HUES6 (cell line): ENCODE measurements around the gene TACC2.

Experiments used
- H3K27ac ChIP-seq: 2 replicates; pipeline ENCODE4 v1.7.0; 2013; ENCODE audit warnings: low read depth, mild to moderate bottlenecking, low read length, inconsistent platforms
- H3K27me3 ChIP-seq: 2 replicates; pipeline ENCODE4 v1.6.1; 2013; ENCODE audit warnings: low read length; ENCODE audit not compliant: control insufficient read depth, insufficient read depth
- H3K36me3 ChIP-seq: 2 replicates; pipeline ENCODE4 v1.6.1; 2013; ENCODE audit warnings: low read length; ENCODE audit not compliant: control insufficient read depth, insufficient read depth
- H3K4me1 ChIP-seq: 2 replicates; pipeline ENCODE4 v1.6.1; 2013; ENCODE audit warnings: low read length; ENCODE audit not compliant: control insufficient read depth, insufficient read depth
- H3K4me3 ChIP-seq: 2 replicates; pipeline ENCODE4 v1.5.1; 2013; ENCODE audit warnings: low read depth, low read length
- H3K9ac ChIP-seq: one replicate; pipeline ENCODE4 v1.6.1; 2013; ENCODE audit warnings: mild to moderate bottlenecking, low read length
- H3K9me3 ChIP-seq: 2 replicates; pipeline ENCODE4 v1.6.1; 2013; ENCODE audit warnings: low read depth, low read length; ENCODE audit not compliant: control insufficient read depth, insufficient read depth

The TACC2 gene

GRCh38 chr10:122204691-122205489, 215.9 kb downstream of the TACC2 start:
- H3K36me3 ChIP-seq: peaks cover 22% of the 10 kb centered on the region
- no peaks in the 10 kb centered on the region for H3K4me1 ChIP-seq
- H3K4me3 ChIP-seq: no peak overlapping the region
- H3K27ac ChIP-seq: no peak overlapping the region
- no peak overlapping the region for H3K9ac ChIP-seq
- H3K9me3 ChIP-seq: peaks cover 4% of the 10 kb centered on the region; the same call in 1 of the 2 replicates
- H3K27me3 ChIP-seq: no peaks in the 10 kb centered on the region

- no peak overlapping the region for H3K9ac ChIP-seq
Observed at GRCh38 chr10:122206471-122207065, 217.6 kb downstream of the TACC2 start.

GRCh38 chr10:122207163-122207562, 218.2 kb downstream of the TACC2 start:
- Histone ChIP-seq H3K27me3 (no peaks in the 10 kb centered on the region), H3K27ac (no peak overlapping the region), H3K4me3 (no peak overlapping the region), H3K9ac (no peak overlapping the region), H3K4me1 (no peaks in the 10 kb centered on the region), H3K9me3 (no peaks in the 10 kb centered on the region), H3K36me3 (peaks cover 24% of the 10 kb centered on the region)

More at GRCh38 chr10:122206471-122207065, 217.6 kb downstream of the TACC2 start:
- peaks cover 22% of the 10 kb centered on the region for H3K36me3 ChIP-seq
- no peaks in the 10 kb centered on the region for H3K27me3 ChIP-seq
- H3K4me3 ChIP-seq: no peak overlapping the region
- H3K9me3 ChIP-seq: no peaks in the 10 kb centered on the region; the same call in 1 of the 2 replicates
- H3K27ac ChIP-seq: no peak overlapping the region
- H3K4me1 ChIP-seq: no peaks in the 10 kb centered on the region

- Histone ChIP-seq H3K4me1 (no peaks in the 10 kb centered on the region), H3K27me3 (no peaks in the 10 kb centered on the region), H3K27ac (no peak overlapping the region), H3K9ac (no peak overlapping the region), H3K4me3 (no peak overlapping the region), H3K9me3 (no peaks in the 10 kb centered on the region), H3K36me3 (peaks cover 26% of the 10 kb centered on the region)
Observed at GRCh38 chr10:122207596-122207995, 218.6 kb downstream of the TACC2 start.

- Histone ChIP-seq H3K27me3 (no peaks in the 10 kb centered on the region), H3K9ac (no peak overlapping the region), H3K36me3 (peaks cover 31% of the 10 kb centered on the region), H3K4me3 (no peak overlapping the region), H3K9me3 (no peaks in the 10 kb centered on the region), H3K4me1 (no peaks in the 10 kb centered on the region), H3K27ac (no peak overlapping the region)
Observed at GRCh38 chr10:122208571-122209430, 219.8 kb downstream of the TACC2 start.

GRCh38 chr10:122210481-122211265, 221.7 kb downstream of the TACC2 start:
- Histone ChIP-seq H3K4me3 (no peak overlapping the region), H3K9ac (no peak overlapping the region), H3K27ac (no peak overlapping the region), H3K4me1 (no peaks in the 10 kb centered on the region), H3K36me3 (peaks cover 36% of the 10 kb centered on the region), H3K27me3 (no peaks in the 10 kb centered on the region), H3K9me3 (no peaks in the 10 kb centered on the region)

- Histone ChIP-seq H3K9ac (no peak overlapping the region), H3K27ac (no peak overlapping the region), H3K36me3 (peaks cover 51% of the 10 kb centered on the region), H3K4me1 (no peaks in the 10 kb centered on the region), H3K27me3 (no peaks in the 10 kb centered on the region), H3K9me3 (no peaks in the 10 kb centered on the region), H3K4me3 (no peak overlapping the region)
Observed at GRCh38 chr10:122213364-122213763, 224.4 kb downstream of the TACC2 start.

- no peaks in the 10 kb centered on the region for H3K4me1 ChIP-seq
- no peaks in the 10 kb centered on the region for H3K9me3 ChIP-seq
- H3K4me3 ChIP-seq: no peak overlapping the region
- no peak overlapping the region for H3K9ac ChIP-seq
- H3K27ac ChIP-seq: no peak overlapping the region
- H3K36me3 ChIP-seq: peaks cover 55% of the 10 kb centered on the region
- H3K27me3 ChIP-seq: no peaks in the 10 kb centered on the region
Observed at GRCh38 chr10:122213766-122214165, 224.8 kb downstream of the TACC2 start.

GRCh38 chr10:122216047-122216446, 227.1 kb downstream of the TACC2 start:
- H3K4me3 ChIP-seq: no peak overlapping the region
- no peak overlapping the region for H3K27ac ChIP-seq
- no peak overlapping the region for H3K9ac ChIP-seq
- no peaks in the 10 kb centered on the region for H3K27me3 ChIP-seq
- H3K36me3 ChIP-seq: peaks cover 59% of the 10 kb centered on the region
- H3K4me1 ChIP-seq: no peaks in the 10 kb centered on the region; the same call in 1 of the 2 replicates
- H3K9me3 ChIP-seq: no peaks in the 10 kb centered on the region

GRCh38 chr10:122219340-122219739, 230.4 kb downstream of the TACC2 start:
- Histone ChIP-seq H3K36me3 (peaks cover 68% of the 10 kb centered on the region), H3K4me1 (no peaks in the 10 kb centered on the region; the same call in 1 of the 2 replicates), H3K4me3 (no peak overlapping the region), H3K9ac (no peak overlapping the region), H3K27me3 (no peaks in the 10 kb centered on the region), H3K9me3 (no peaks in the 10 kb centered on the region), H3K27ac (no peak overlapping the region)
